Activated T-helper 1 cell treated with anti-CD3 and anti-CD28 coated beads, Interleukin-12 subunit alpha, Interleukin-12 subunit beta, Interleukin-2, Interleukin-4 antibody, amounts not matched to agents 30 ng/mL and 10 ng/mL and 1 ng/mL, durations not matched to agents 14 hours and 24 hours and 36 hours (primary cell): ENCODE results near the gene MXD1. TPM values are rescaled to one million over a fixed set of nuclear protein-coding genes. Genes with fewer than 3 reads are reported as not detected.
"Not testable (repeated sequence)": the region's sequence is repeated elsewhere in the genome, so short reads cannot be mapped to it uniquely, and the experiment has no call there.

Experiments
- DNase-seq: peaks from one replicate; pipeline ENCODE4 v3.0.0; 2021; ENCODE audit warnings: low spot score
- H3K27ac Mint-ChIP-seq: one replicate; pipeline ENCODE4 v1.8.0; 2021; ENCODE audit warnings: mild to moderate bottlenecking, mixed read lengths
- H3K27me3 Mint-ChIP-seq: one replicate; pipeline ENCODE4 v1.8.0; 2022; ENCODE audit warnings: mild to moderate bottlenecking, moderate library complexity, mixed read lengths; ENCODE audit not compliant: insufficient read depth
- H3K36me3 Mint-ChIP-seq: one replicate; pipeline ENCODE4 v1.8.0; 2021; ENCODE audit warnings: low read depth, mixed read lengths
- H3K4me1 Mint-ChIP-seq: one replicate; pipeline ENCODE4 v1.8.0; 2021; ENCODE audit warnings: low read depth, mixed read lengths
- H3K4me3 Mint-ChIP-seq: one replicate; pipeline ENCODE4 v1.8.0; 2021; ENCODE audit warnings: mild to moderate bottlenecking, moderate library complexity, mixed read lengths
- H3K9me3 Mint-ChIP-seq: one replicate; pipeline ENCODE4 v1.8.0; 2021; ENCODE audit warnings: mixed read lengths
- intact Hi-C: fragments of 100-400 bp; cut with micrococcal nuclease; formaldehyde crosslinking; loops from one replicate; pipeline ENCODE4 v1.15.1; 2024
- total RNA-seq: library from RNA; stranded (reverse); gene quantifications from 2 replicates; pipeline ENCODE4 v1.2.3, GENCODE V29; 2022

MXD1 gene, protein sequence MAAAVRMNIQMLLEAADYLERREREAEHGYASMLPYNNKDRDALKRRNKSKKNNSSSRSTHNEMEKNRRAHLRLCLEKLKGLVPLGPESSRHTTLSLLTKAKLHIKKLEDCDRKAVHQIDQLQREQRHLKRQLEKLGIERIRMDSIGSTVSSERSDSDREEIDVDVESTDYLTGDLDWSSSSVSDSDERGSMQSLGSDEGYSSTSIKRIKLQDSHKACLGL
- total RNA-seq = 16.0 and 18.1 TPM in 2 replicates

GRCh38 chr2:69914950-69915945 is at the start of gene MXD1:
MXD1 (plus strand) TSS chr2:69915109; CDS start chr2:69915331, 222 bp downstream.
- intact Hi-C loops = loop anchor here (1.0 kb wide), 12 partner anchors 19 to 378 kb away; partner anchors contain the start of genes SNRNP27, SNRPG and TIA1
- peaks cover 29% of the 10 kb centered on the region for H3K36me3 Mint-ChIP-seq
- H3K9me3 Mint-ChIP-seq = no peaks in the 10 kb centered on the region

GRCh38 chr2:69888451-69888850 is 26.5 kb upstream of the MXD1 start:
- Mint-ChIP-seq H3K4me3 (no peak overlapping the region), H3K27me3 (no peaks in the 10 kb centered on the region), H3K36me3 (peaks cover 2% of the 10 kb centered on the region), H3K27ac (no peak overlapping the region), H3K9me3 (peaks cover 4% of the 10 kb centered on the region), H3K4me1 (peaks cover 8% of the 10 kb centered on the region)
- no peak for DNase-seq
- intact Hi-C loops = no loop called here

More at GRCh38 chr2:69914950-69915945, at the start of gene MXD1:
- peak within 1 kb of the TSS; percentile 81 for H3K4me3 Mint-ChIP-seq
- no peaks in the 10 kb centered on the region for H3K27me3 Mint-ChIP-seq
- peak within 1 kb of the TSS; percentile 90 for H3K27ac Mint-ChIP-seq
- H3K4me1 Mint-ChIP-seq = peaks cover 43% of the 10 kb centered on the region
- DNase-seq = peak; percentile 22

DNA sequence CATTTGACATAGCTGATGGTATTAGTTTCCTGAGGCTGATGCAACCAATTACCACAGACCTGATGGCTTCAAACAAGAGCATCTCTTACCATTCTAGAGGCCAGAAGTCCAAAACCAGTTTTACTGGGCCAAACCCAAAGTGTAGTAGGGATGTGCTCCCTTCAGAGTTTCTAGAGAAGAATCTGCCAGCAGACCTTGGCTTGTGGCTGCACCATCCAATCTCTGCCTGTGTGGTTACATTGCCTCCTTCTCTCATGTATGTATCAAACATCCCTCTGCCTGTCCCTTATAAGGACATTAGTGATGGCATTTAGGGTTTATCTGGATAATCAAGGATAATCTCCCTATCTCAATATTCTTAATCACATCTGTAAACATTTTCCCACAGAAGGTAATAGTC is 25.6 kb upstream of the MXD1 start:
- no peak overlapping the region for H3K4me3 Mint-ChIP-seq
- peaks cover 5% of the 10 kb centered on the region for H3K36me3 Mint-ChIP-seq
- H3K9me3 Mint-ChIP-seq = peaks cover 4% of the 10 kb centered on the region
- no peak for DNase-seq
- intact Hi-C loops = no loop called here
- H3K4me1 Mint-ChIP-seq = peaks cover 13% of the 10 kb centered on the region
- no peak overlapping the region for H3K27ac Mint-ChIP-seq
- H3K27me3 Mint-ChIP-seq = no peaks in the 10 kb centered on the region

DNA sequence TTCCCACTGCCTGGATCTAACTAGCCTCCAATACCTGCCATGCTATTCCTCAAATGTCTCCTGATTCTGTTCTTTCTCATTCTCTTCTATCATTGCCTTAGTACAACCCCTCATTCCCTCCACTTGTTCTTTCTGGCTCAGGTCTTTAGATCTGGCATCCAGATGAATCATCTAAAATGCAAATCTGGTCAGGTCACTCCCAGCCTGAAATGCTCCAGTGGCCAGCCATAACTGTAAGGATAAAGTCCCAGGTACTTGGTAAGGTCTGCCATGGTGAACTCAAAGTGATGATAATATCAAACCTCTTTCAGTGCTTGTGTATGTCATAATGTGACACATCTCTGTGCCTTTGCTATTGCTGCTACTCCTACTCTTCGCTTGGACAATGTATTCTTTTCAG is 24.0 kb upstream of the MXD1 start:
- no peak overlapping the region for H3K4me3 Mint-ChIP-seq

DNA sequence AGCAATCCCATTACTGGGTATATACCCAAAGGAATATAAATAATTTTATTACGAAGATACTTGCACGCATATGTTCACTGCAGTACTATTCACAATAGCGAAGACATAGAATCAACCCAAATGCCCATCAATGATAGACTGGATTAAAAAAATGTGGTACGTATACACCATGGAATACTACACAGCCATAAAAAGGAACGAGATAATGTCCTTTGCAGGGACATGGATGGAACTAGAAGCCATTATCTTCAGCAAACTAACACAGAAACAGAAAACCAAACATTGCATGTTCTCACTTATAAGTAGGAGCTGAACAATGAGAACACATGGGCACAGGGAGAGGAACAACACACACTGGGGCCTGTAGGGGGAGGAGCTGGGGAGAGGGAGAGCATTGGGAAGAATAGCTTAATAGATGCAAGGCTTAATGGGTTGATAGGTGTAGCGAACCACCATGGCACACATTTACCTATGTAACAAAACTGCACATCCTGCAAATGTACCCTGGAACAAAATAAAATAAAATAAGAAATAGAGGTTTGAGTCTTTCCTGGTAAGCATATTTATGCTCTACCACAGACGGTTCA is 22.0 kb upstream of the MXD1 start:
- H3K4me3 Mint-ChIP-seq = peak overlapping the region; percentile 99
- not testable (repeated sequence) for H3K27me3 Mint-ChIP-seq, H3K9me3 Mint-ChIP-seq, DNase-seq
- H3K36me3 Mint-ChIP-seq = peaks cover 20% of the 10 kb centered on the region
- intact Hi-C loops = loop anchor here (1.0 to 5.0 kb wide), 4 partner anchors 21 to 400 kb away; partner anchors contain the start of gene SNRPG
- H3K4me1 Mint-ChIP-seq = peaks cover 32% of the 10 kb centered on the region
- peak overlapping the region; percentile 93 for H3K27ac Mint-ChIP-seq

More for the DNA sequence above, 24.0 kb upstream of the MXD1 start:
- H3K27me3 Mint-ChIP-seq = no peaks in the 10 kb centered on the region
- H3K9me3 Mint-ChIP-seq = peaks cover 4% of the 10 kb centered on the region
- no peak for DNase-seq
- peaks cover 19% of the 10 kb centered on the region for H3K4me1 Mint-ChIP-seq
- no peak overlapping the region for H3K27ac Mint-ChIP-seq
- peaks cover 10% of the 10 kb centered on the region for H3K36me3 Mint-ChIP-seq
- intact Hi-C loops = loop anchor here (5.0 kb wide), 1 partner anchor 244 kb away; no protein-coding TSS in a partner anchor

DNA sequence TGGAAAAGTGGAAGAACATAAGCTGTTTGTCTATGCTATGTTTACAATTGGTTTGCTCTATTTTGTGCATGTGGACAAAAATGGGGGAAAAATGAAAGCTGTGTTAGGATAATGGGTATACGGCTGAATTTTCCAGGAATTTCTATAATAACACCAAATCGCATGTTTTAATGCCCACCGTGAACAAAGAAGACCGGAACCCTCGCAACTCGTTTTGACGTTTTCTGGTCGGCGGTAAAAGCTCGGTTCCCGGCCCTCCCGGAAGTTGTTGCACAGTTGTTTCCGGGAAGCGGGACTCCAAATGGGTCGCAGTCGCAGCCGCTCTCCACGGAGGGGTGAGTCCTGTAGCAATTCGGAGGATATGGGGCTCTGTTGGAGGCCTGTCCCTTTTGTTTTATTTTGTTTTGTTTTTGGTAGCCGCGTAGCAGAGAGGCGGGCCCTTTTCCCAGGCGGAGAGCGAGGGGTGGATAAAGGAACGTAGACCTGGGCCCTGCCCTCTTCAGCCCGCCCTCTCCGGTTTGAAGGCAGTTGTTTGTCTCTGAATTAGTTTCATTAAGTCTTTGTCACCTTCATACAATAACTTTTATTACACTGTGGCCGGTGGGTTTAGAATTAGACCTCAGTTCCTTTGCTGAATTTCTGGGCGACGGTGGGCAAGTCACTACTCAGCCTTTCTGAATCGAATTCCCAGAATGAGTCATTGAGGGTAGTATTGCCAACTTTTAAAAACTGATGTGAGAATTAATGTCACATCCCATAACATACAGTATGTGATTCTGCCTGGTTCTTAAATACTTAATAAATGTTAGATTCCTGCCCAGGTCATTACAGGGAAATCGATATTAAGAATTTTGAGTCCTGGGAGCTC is 21.0 kb upstream of the MXD1 start, which contains the start of gene SNRNP27:
Gene SNRNP27 (plus strand): TSS at position 273 of the 868 bp plus-strand sequence. CDS start 29 bp downstream, at position 302.
- H3K27ac Mint-ChIP-seq = peak within 1 kb of the TSS; percentile 93
- DNase-seq = peak; percentile 71
- peaks cover 4% of the 10 kb centered on the region for H3K9me3 Mint-ChIP-seq
- peaks cover 25% of the 10 kb centered on the region for H3K36me3 Mint-ChIP-seq
- intact Hi-C loops = loop anchor here (1.0 to 5.0 kb wide), 5 partner anchors 20 to 399 kb away; partner anchors contain the start of gene SNRPG
- H3K4me3 Mint-ChIP-seq = peak within 1 kb of the TSS; percentile 99
- no peaks in the 10 kb centered on the region for H3K27me3 Mint-ChIP-seq
- H3K4me1 Mint-ChIP-seq = peaks cover 36% of the 10 kb centered on the region

DNA sequence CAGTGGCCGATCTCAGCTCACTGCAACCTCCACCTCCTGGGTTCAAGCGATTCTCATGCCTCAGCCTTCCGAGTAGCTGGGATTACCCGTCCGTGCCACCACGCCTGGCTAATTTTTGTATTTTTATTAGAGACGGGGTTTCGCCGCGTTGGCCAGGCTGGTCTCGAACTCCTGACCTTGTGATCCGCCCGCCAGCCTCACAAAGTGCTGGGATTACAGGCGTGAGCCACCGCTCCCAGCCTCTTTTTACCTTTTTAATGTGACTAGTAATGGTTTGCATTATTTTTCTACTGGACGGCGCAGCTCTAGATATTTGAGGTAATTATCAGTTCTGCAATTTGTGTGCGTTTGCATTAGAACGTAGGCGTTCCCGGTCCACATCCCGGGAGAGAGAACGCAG is 20.2 kb upstream of the MXD1 start:
- intact Hi-C loops = loop anchor here (1.0 to 5.0 kb wide), 2 partner anchors 170 to 247 kb away; no protein-coding TSS in a partner anchor
- H3K27me3 Mint-ChIP-seq, DNase-seq, H3K9me3 Mint-ChIP-seq, H3K27ac Mint-ChIP-seq: not testable (repeated sequence)
- Mint-ChIP-seq H3K4me3 (peak overlapping the region; percentile 99), H3K36me3 (peaks cover 27% of the 10 kb centered on the region), H3K4me1 (peaks cover 36% of the 10 kb centered on the region)

DNA sequence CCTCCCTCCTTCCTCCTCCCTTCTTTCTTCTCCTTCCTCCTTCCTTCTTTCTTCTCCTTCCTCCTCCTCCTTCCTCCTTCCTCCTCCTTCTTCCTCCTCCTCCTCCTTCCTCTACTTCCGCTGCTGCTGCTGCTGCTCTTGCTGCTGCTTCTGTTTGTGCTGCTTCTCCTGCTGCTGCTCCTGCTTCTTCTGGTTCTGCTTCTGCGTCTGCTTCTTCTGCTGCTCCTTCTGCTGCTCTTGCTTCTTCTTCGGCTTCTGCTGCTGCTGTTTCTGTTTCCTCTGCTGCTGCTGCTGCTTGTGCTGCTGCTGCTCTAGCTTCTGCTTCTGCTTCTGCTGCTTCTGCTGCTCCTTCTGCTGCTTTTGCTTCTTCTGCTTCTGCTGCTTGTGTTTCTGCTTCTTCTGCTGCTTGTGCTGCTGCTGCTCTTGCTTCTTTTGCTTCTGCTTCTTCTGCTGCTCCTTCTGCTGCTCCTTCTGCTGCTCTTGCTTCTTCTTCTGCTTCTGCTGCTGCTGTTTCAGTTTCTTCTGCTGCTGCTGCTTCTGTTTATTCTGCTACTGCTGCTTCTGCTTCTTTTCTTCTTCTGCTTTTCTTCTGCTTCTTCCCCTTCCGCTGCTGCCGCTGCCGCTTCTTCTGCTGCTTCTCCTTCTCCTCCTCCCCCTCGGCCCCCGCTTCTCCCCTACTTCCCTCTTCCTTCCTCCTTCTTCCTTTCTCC is 12.5 kb upstream of the MXD1 start:
- intact Hi-C loops = no loop called here
- peak overlapping the region; percentile 68 for H3K27ac Mint-ChIP-seq
- H3K4me1 Mint-ChIP-seq = peaks cover 40% of the 10 kb centered on the region
- DNase-seq = no peak
- H3K36me3 Mint-ChIP-seq = peaks cover 43% of the 10 kb centered on the region
- no peaks in the 10 kb centered on the region for H3K27me3 Mint-ChIP-seq
- H3K9me3 Mint-ChIP-seq = no peaks in the 10 kb centered on the region
- peak overlapping the region; percentile 81 for H3K4me3 Mint-ChIP-seq

- intact Hi-C loops = no loop called here
- Mint-ChIP-seq H3K4me1 (peaks cover 21% of the 10 kb centered on the region), H3K4me3 (no peak overlapping the region), H3K27me3 (no peaks in the 10 kb centered on the region), H3K36me3 (peaks cover 35% of the 10 kb centered on the region), H3K27ac (no peak overlapping the region), H3K9me3 (no peaks in the 10 kb centered on the region)
- no peak for DNase-seq
These were observed 7.7 kb upstream of the MXD1 start for GRCh38 chr2:69907216-69907615.

- DNase-seq = no peak
- no peak overlapping the region for H3K27ac Mint-ChIP-seq
- peaks cover 29% of the 10 kb centered on the region for H3K4me1 Mint-ChIP-seq
- peak overlapping the region; percentile 37 for H3K4me3 Mint-ChIP-seq
- no peaks in the 10 kb centered on the region for H3K9me3 Mint-ChIP-seq
- intact Hi-C loops = loop anchor here (1.0 kb wide), 1 partner anchor 390 kb away; the partner anchor contains the start of gene FAM136A
- H3K27me3 Mint-ChIP-seq = no peaks in the 10 kb centered on the region
- peaks cover 30% of the 10 kb centered on the region for H3K36me3 Mint-ChIP-seq
These were observed 2.8 kb upstream of the MXD1 start for GRCh38 chr2:69911985-69912563.
